Activated CD4-positive, alpha-beta T cell treated with anti-CD3 and anti-CD28 coated beads for 36 hours (primary cell): ENCODE results near the gene MFRP. TPM values are rescaled to one million over a fixed set of nuclear protein-coding genes. Genes with fewer than 3 reads are reported as not detected.
A peak's percentile ranks its signal among the peaks of the same experiment; 100 is the strongest.

Experiments used
- ATAC-seq: fragments of 200-7000 bp; cut with Tn5 transposase; one replicate; pipeline ENCODE4 v1.10.0; 2021; ENCODE audit warnings: mild to moderate bottlenecking, moderate library complexity
- CTCF ChIA-PET: fragments of 350-600 bp; sonication (Branson Sonifier 250); formaldehyde crosslinking; loops from one replicate; lab custom pipeline; 2021; ENCODE audit warnings: antibody characterized with exemption; lab: Charles Lee
- POLR2A ChIA-PET: fragments of 350-600 bp; sonication (Branson Sonifier 250); formaldehyde crosslinking; loops from one replicate; lab custom pipeline; 2021; ENCODE audit warnings: antibody characterized with exemption, inconsistent platforms; lab: Charles Lee
- DNase-seq: peaks from one replicate; pipeline ENCODE4 v3.0.0-alpha.2; 2020
- H3K27ac Mint-ChIP-seq: one replicate; pipeline ENCODE4 v1.8.0; 2021; ENCODE audit warnings: mixed read lengths
- H3K27me3 Mint-ChIP-seq: one replicate; pipeline ENCODE4 v1.8.0; 2021; ENCODE audit warnings: mixed read lengths
- H3K36me3 Mint-ChIP-seq: one replicate; pipeline ENCODE4 v1.8.0; 2021; ENCODE audit warnings: low read depth, mixed read lengths
- H3K4me1 Mint-ChIP-seq: one replicate; pipeline ENCODE4 v1.8.0; 2021; ENCODE audit warnings: mixed read lengths
- H3K4me3 Mint-ChIP-seq: one replicate; pipeline ENCODE4 v1.8.0; 2021; ENCODE audit warnings: mild to moderate bottlenecking, moderate library complexity, mixed read lengths
- H3K9me3 Mint-ChIP-seq: one replicate; pipeline ENCODE4 v1.8.0; 2021; ENCODE audit warnings: low read depth, mixed read lengths
- intact Hi-C, 2 experiments: fragments of 100-400 bp; cut with DNase I in 1 of 2; cut with micrococcal nuclease in 1 of 2; formaldehyde crosslinking; loops; one replicate each; pipeline versions ENCODE4 v1.14.2 to v1.15.1; 2022 to 2024; cut with DNase I, micrococcal nuclease
- total RNA-seq, 2 experiments: library from RNA; stranded (reverse); gene quantifications; one replicate each; pipeline ENCODE4 v1.2.3, GENCODE V29; 2021

Gene MFRP
- total RNA-seq, 2 experiments from 2014 or later: not detected

GRCh38 chr11:119342023-119342300 is 4.5 kb downstream of the MFRP start:
- H3K9me3 Mint-ChIP-seq: no peaks in the 10 kb centered on the region
- ChIA-PET CTCF (interaction anchor here (1.0 to 4.3 kb wide), 3 partner anchors 14 to 41 kb away, joined by 3 to 25 read pairs (median 11); no protein-coding TSS in a partner anchor), POLR2A (no interaction called here)
- H3K36me3 Mint-ChIP-seq: peaks cover 2% of the 10 kb centered on the region
- DNase-seq (no peak), ATAC-seq (no peak)
- intact Hi-C loops: no loop called here
- H3K27me3 Mint-ChIP-seq: peaks cover 32% of the 10 kb centered on the region
- H3K4me3 Mint-ChIP-seq: no peak overlapping the region
- H3K27ac Mint-ChIP-seq: no peak overlapping the region
- H3K4me1 Mint-ChIP-seq: peaks cover 13% of the 10 kb centered on the region

- peaks cover 4% of the 10 kb centered on the region for H3K36me3 Mint-ChIP-seq
- CTCF ChIA-PET: interaction anchor here (0.6 to 2.1 kb wide), 5 partner anchors 15 to 129 kb away, joined by 3 to 11 read pairs (median 3); no protein-coding TSS in a partner anchor
Observed at GRCh38 chr11:119341222-119342022, 5.1 kb downstream of the MFRP start.

GRCh38 chr11:119340335-119341221 is 5.9 kb downstream of the MFRP start, which contains the start of gene C1QTNF5:
Gene C1QTNF5, minus strand, starts transcription at chr11:119340883. Its CDS starts 486 bp downstream, at chr11:119340397.
- DNase-seq: no peak
- intact Hi-C loops: no loop called here
- H3K27me3 Mint-ChIP-seq: peaks cover 27% of the 10 kb centered on the region
- peaks cover 26% of the 10 kb centered on the region for H3K4me1 Mint-ChIP-seq
- H3K27ac Mint-ChIP-seq: no peak within 1 kb of the TSS
- no peak for ATAC-seq
- POLR2A ChIA-PET: no interaction called here
- H3K9me3 Mint-ChIP-seq: no peaks in the 10 kb centered on the region
- H3K4me3 Mint-ChIP-seq: no peak within 1 kb of the TSS
- CTCF ChIA-PET: interaction anchor here (0.6 to 3.7 kb wide), 12 partner anchors 9 to 275 kb away, joined by 3 to 69 read pairs (median 3); no protein-coding TSS in a partner anchor
- peaks cover 7% of the 10 kb centered on the region for H3K36me3 Mint-ChIP-seq

More at GRCh38 chr11:119341222-119342022, 5.1 kb downstream of the MFRP start:
- Mint-ChIP-seq H3K4me3 (no peak overlapping the region), H3K27ac (no peak overlapping the region), H3K4me1 (peaks cover 18% of the 10 kb centered on the region), H3K9me3 (no peaks in the 10 kb centered on the region), H3K27me3 (peaks cover 28% of the 10 kb centered on the region)
- intact Hi-C loops: no loop called here
- ATAC-seq (no peak), DNase-seq (no peak)
- POLR2A ChIA-PET: no interaction called here

- Mint-ChIP-seq H3K27ac (no peak overlapping the region), H3K4me3 (peak overlapping the region; percentile 21), H3K36me3 (peaks cover 7% of the 10 kb centered on the region), H3K9me3 (no peaks in the 10 kb centered on the region), H3K27me3 (peaks cover 27% of the 10 kb centered on the region), H3K4me1 (peaks cover 34% of the 10 kb centered on the region)
- peak; percentile 18 for ATAC-seq
- CTCF ChIA-PET: interaction anchor here (0.6 to 3.7 kb wide), 9 partner anchors 8 to 274 kb away, joined by 3 to 69 read pairs (median 3); no protein-coding TSS in a partner anchor
- intact Hi-C loops: loop anchor here in 1 of 2 experiments (2.0 to 5.0 kb wide), 2 partner anchors 133 to 273 kb away; partner anchors contain the start of gene VPS11
- DNase-seq: peak; percentile 70
- POLR2A ChIA-PET: no interaction called here
Observed at GRCh38 chr11:119339589-119340334, 6.7 kb downstream of the MFRP start.

GRCh38 chr11:119338965-119339588 is 7.4 kb downstream of the MFRP start:
- H3K9me3 Mint-ChIP-seq: no peaks in the 10 kb centered on the region
- ChIA-PET CTCF (interaction anchor here (0.5 to 3.7 kb wide), 26 partner anchors 10 to 975 kb away, joined by 3 to 69 read pairs (median 6); partner anchors contain the start of genes C2CD2L, CBL, MCAM and THY1), POLR2A (interaction anchor here (1.0 to 1.3 kb wide), 3 partner anchors 18 to 244 kb away, joined by 4 to 5 read pairs (median 4); a partner anchor contains a TSS)
- ATAC-seq (no peak), DNase-seq (no peak)
- H3K4me1 Mint-ChIP-seq: peaks cover 34% of the 10 kb centered on the region
- intact Hi-C loops: loop anchor here in 1 of 2 experiments (1.0 to 5.0 kb wide), 4 partner anchors 18 to 272 kb away; partner anchors contain the start of genes USP2 and VPS11
- H3K27me3 Mint-ChIP-seq: peaks cover 27% of the 10 kb centered on the region
- H3K36me3 Mint-ChIP-seq: peaks cover 7% of the 10 kb centered on the region
- no peak overlapping the region for H3K27ac Mint-ChIP-seq
- H3K4me3 Mint-ChIP-seq: peak overlapping the region; percentile 21

- H3K36me3 Mint-ChIP-seq: peaks cover 7% of the 10 kb centered on the region
- no peak overlapping the region for H3K27ac Mint-ChIP-seq
- no peaks in the 10 kb centered on the region for H3K9me3 Mint-ChIP-seq
- peaks cover 34% of the 10 kb centered on the region for H3K4me1 Mint-ChIP-seq
- ChIA-PET CTCF (interaction anchor here (0.5 to 3.7 kb wide), 43 partner anchors 11 to 975 kb away, joined by 3 to 69 read pairs (median 5); partner anchors contain the start of genes C2CD2L, CBL, CENATAC and MCAM), POLR2A (interaction anchor here (0.7 to 1.3 kb wide), 5 partner anchors 18 to 530 kb away, joined by 3 to 5 read pairs (median 4); a partner anchor contains a TSS)
- ATAC-seq (peak; percentile 51), DNase-seq (peak; percentile 84)
- H3K27me3 Mint-ChIP-seq: peaks cover 24% of the 10 kb centered on the region
- H3K4me3 Mint-ChIP-seq: no peak overlapping the region
- intact Hi-C loops: loop anchor here in 1 of 2 experiments (1.0 to 5.0 kb wide), 4 partner anchors 17 to 272 kb away; partner anchors contain the start of genes USP2 and VPS11
Observed at GRCh38 chr11:119338318-119338890, 8.1 kb downstream of the MFRP start.

- ChIA-PET CTCF (interaction anchor here (0.6 to 3.7 kb wide), 46 partner anchors 10 to 974 kb away, joined by 3 to 69 read pairs (median 5); partner anchors contain the start of genes C2CD2L, CBL, CENATAC and MCAM), POLR2A (interaction anchor here (0.5 to 1.3 kb wide), 6 partner anchors 19 to 530 kb away, joined by 3 to 5 read pairs (median 4); a partner anchor contains a TSS)
- no peak overlapping the region for H3K4me3 Mint-ChIP-seq
- peaks cover 22% of the 10 kb centered on the region for H3K27me3 Mint-ChIP-seq
- H3K9me3 Mint-ChIP-seq: no peaks in the 10 kb centered on the region
- intact Hi-C loops: loop anchor here in 1 of 2 experiments (1.0 to 5.0 kb wide), 4 partner anchors 16 to 271 kb away; partner anchors contain the start of genes USP2 and VPS11
- no peak for DNase-seq
- no peak for ATAC-seq
- no peak overlapping the region for H3K27ac Mint-ChIP-seq
- peaks cover 7% of the 10 kb centered on the region for H3K36me3 Mint-ChIP-seq
- peaks cover 34% of the 10 kb centered on the region for H3K4me1 Mint-ChIP-seq
Observed at GRCh38 chr11:119337581-119338317, 8.8 kb downstream of the MFRP start.

- CTCF ChIA-PET: interaction anchor here (0.6 to 3.7 kb wide), 17 partner anchors 13 to 454 kb away, joined by 3 to 69 read pairs (median 5); partner anchors contain the start of genes CENATAC and USP2
- no peaks in the 10 kb centered on the region for H3K9me3 Mint-ChIP-seq
- ATAC-seq: no peak
- H3K36me3 Mint-ChIP-seq: peaks cover 7% of the 10 kb centered on the region
- peaks cover 18% of the 10 kb centered on the region for H3K27me3 Mint-ChIP-seq
- no peak overlapping the region for H3K27ac Mint-ChIP-seq
- peaks cover 34% of the 10 kb centered on the region for H3K4me1 Mint-ChIP-seq
- no peak for DNase-seq
- POLR2A ChIA-PET: interaction anchor here (0.5 kb wide), 1 partner anchor 174 kb away, joined by 3 read pairs; no protein-coding TSS in a partner anchor
- intact Hi-C loops: loop anchor here in 1 of 2 experiments (5.0 kb wide), 1 partner anchor 135 kb away; no protein-coding TSS in a partner anchor
- peak overlapping the region; percentile 99 for H3K4me3 Mint-ChIP-seq
Observed at GRCh38 chr11:119336744-119337469, 9.6 kb downstream of the MFRP start.
